Measurements from ENCODE around the gene GINM1. TPM values are rescaled to one million over a fixed set of nuclear protein-coding genes. Genes with fewer than 3 reads are reported as not detected.

GINM1 gene
- 54.2 and 57.5 TPM in 2 replicates for total RNA-seq

GRCh38 chr6:149565527-149566409 is at the start of gene GINM1:
Gene GINM1, plus strand, starts transcription at chr6:149566375. Its CDS starts 40 bp downstream, at chr6:149566415.
- DNase-seq: peak; percentile 96

GRCh38 chr6:149529650-149530049 is 36.5 kb upstream of the GINM1 start:
- no peak for DNase-seq

GRCh38 chr6:149534742-149535141 is 31.4 kb upstream of the GINM1 start:
- DNase-seq: no peak

- DNase-seq: no peak
These were observed 25.0 kb upstream of the GINM1 start for GRCh38 chr6:149541139-149541538.

- no peak for DNase-seq
These were observed 21.4 kb upstream of the GINM1 start for GRCh38 chr6:149544646-149545257.

GRCh38 chr6:149545258-149545753 is 20.9 kb upstream of the GINM1 start:
- DNase-seq: peak; percentile 83

- peak; percentile 97 for DNase-seq
These were observed 20.3 kb upstream of the GINM1 start, which contains the start of gene PPIL4 for GRCh38 chr6:149545754-149546471. Gene PPIL4, minus strand, starts transcription at chr6:149546043. Its CDS starts 38 bp downstream, at chr6:149546005.

GRCh38 chr6:149551920-149552319 is 14.3 kb upstream of the GINM1 start:
- DNase-seq: no peak

- DNase-seq: no peak
These were observed 8.1 kb upstream of the GINM1 start for GRCh38 chr6:149558029-149558428.

- no peak for DNase-seq
These were observed 6.8 kb upstream of the GINM1 start for GRCh38 chr6:149559389-149559788.

GRCh38 chr6:149560736-149561135 is 5.4 kb upstream of the GINM1 start:
- peak; percentile 39 for DNase-seq

- peak; percentile 80 for DNase-seq
These were observed 2.8 kb upstream of the GINM1 start for GRCh38 chr6:149563203-149563927.

GRCh38 chr6:149563928-149564325 is 2.2 kb upstream of the GINM1 start:
- DNase-seq: peak; percentile 7

- DNase-seq: peak; percentile 63
These were observed 427 bp downstream of the GINM1 start for GRCh38 chr6:149566410-149567193.

- no peak for DNase-seq
These were observed 1.0 kb downstream of the GINM1 start for GRCh38 chr6:149567194-149567586.

GRCh38 chr6:149567945-149568585 is 1.9 kb downstream of the GINM1 start:
- no peak for DNase-seq

GRCh38 chr6:149580880-149581279 is 14.7 kb downstream of the GINM1 start:
- DNase-seq: no peak

- DNase-seq: no peak
These were observed 15.2 kb downstream of the GINM1 start for GRCh38 chr6:149581349-149581748.

- DNase-seq: no peak
These were observed 20.0 kb downstream of the GINM1 start for GRCh38 chr6:149586149-149586548.

GRCh38 chr6:149592983-149593382 is 26.8 kb downstream of the GINM1 start:
- DNase-seq: no peak

- DNase-seq: no peak
These were observed 27.2 kb downstream of the GINM1 start for GRCh38 chr6:149593408-149593807.
